Left ventricle myocardium superior (tissue), 1 donor: Measurements from ENCODE around the gene CASK. TPM values are rescaled to one million over a fixed set of nuclear protein-coding genes. Genes with fewer than 3 reads are reported as not detected.
A peak's percentile ranks its signal among the peaks of the same experiment; 100 is the strongest.

Source experiments
- ATAC-seq: fragments of 200-7000 bp; cut with Tn5 transposase; one replicate; pipeline ENCODE4 v1.9.1; 2020; ENCODE audit warnings: mild to moderate bottlenecking, moderate library complexity
- DNase-seq: peaks from one replicate; pipeline ENCODE4 v3.0.0-alpha.2; 2020
- intact Hi-C: fragments of 100-400 bp; cut with micrococcal nuclease; formaldehyde crosslinking; loops from one replicate; pipeline ENCODE4 v1.11.0; 2022
- total RNA-seq: library from RNA; stranded (reverse); fragmentation: NEBNext Ultra II Directional; extraction: Animal tissue kit (Norgen Biotek cat#: 25700); gene quantifications from one replicate; pipeline ENCODE4 v1.2.1, GENCODE V29; 2021
- donor health status: DM: no; HTN: yes; CAD: no; lungs with severe emphysema.

Gene CASK
- total RNA-seq, 1 donor from 2014 or later, result 15.3 TPM

DNA sequence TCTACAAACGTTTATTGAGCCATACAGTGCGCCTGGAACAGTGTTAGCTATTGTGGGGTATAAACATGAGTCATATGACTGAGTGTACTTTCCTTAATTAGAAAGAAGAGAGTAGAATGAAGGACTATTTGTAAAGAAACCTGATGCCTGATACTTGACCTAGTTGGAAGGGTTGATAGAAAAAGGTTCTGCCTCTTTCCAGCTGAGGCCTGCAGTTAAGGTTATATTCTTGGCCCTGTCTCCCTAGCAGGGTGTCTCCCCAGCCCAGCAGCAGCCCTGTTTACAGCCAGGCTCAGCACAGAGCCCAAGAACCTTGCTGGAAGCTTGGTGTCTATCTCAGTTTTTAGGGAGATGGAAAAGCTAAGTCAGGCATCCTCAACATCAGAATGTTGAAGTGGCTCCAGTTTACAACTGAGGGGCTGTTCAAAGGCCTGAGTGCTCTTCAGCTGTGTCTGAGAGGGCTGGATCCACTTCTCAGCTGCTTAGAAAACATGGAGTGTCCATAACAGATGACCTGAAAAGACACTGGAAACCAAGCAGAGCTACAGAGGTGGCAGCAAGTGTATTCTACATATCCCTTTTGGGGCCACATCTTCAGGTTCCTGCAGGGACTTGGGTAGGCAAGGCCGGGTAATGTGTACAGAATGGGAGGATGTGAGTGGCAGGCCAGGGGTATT lies 454.6 kb downstream of the CASK start:
- intact Hi-C loops, result no loop called here
- peak; percentile 35 for DNase-seq
- ATAC-seq, result peak; percentile 99

Other genes starting within 250 kb of the CASK start
- gene GPR34, start 234.6 kb downstream of the CASK start, total RNA-seq, result 8.6 TPM
- 0.27 TPM for gene GPR82, start 199.4 kb downstream of the CASK start, total RNA-seq